Activated T-cell treated with anti-CD3 and anti-CD28 coated beads for 24 hours (primary cell): ENCODE results near the gene CISTR.

ENCODE experiments used
- DNase-seq: peaks from one replicate; pipeline ENCODE4 v3.0.0-alpha.2; 2020; ENCODE audit warnings: low read depth

Gene CISTR

DNA sequence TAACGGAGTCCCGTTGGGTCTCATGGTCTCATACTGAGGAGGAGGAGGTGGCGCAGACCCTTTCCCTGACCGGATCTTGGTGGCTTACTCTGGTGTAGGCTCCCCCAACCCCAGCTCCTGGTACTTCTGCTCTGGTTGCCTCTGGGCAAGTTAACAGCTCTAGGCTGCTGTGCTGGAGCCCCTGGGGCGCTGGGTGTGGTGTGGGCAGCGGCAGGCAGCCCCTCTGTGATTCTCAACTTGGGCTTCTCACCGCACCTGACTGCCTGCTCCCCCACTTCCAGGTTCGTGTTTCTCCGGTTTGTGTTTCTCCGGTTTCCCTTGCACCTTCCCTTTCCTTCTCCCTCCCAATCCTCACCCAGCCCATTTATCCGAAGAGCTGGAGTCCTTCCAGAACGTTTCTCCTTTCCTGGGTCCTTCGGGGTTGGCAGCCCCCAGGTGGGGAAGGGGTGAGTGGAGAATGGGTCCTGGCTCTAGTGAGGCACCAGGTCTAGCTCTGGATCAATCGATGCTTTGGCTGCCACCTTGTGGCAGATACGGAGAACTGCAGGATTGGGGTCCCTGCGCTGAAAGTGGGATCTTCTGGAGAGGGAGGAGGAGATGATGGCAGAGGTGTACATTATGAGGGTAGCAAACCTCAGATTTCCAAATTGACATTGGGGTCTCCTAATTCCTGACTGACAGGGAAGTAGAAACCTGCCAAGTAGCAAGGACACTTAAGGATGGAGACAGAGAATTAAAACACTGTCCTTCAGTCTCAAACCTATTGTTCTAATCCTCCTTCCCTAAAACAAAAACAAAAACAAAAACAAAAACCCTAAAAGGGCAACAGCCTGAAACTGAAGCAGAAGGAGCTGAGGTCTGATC, 8.3 kb downstream of the CISTR start:
- peak; percentile 57 for DNase-seq

DNA sequence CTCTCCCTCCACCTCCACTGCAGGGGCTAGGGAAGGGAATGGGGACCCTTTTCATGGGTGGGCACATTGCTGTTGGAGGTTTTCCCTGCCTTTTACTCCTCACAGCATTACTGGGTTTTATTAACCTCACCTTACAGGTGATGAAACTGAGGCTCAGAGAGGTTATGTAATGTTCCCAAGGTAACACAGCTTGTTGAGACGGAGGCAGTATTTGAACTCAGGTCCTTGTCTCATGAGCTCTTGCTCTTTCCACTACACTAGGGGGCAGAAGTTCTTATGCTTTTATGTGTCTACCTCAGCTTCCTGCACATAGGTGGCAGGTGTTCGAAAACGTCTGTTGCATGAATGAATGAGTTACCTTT, 11.7 kb downstream of the CISTR start:
- no peak for DNase-seq

DNA sequence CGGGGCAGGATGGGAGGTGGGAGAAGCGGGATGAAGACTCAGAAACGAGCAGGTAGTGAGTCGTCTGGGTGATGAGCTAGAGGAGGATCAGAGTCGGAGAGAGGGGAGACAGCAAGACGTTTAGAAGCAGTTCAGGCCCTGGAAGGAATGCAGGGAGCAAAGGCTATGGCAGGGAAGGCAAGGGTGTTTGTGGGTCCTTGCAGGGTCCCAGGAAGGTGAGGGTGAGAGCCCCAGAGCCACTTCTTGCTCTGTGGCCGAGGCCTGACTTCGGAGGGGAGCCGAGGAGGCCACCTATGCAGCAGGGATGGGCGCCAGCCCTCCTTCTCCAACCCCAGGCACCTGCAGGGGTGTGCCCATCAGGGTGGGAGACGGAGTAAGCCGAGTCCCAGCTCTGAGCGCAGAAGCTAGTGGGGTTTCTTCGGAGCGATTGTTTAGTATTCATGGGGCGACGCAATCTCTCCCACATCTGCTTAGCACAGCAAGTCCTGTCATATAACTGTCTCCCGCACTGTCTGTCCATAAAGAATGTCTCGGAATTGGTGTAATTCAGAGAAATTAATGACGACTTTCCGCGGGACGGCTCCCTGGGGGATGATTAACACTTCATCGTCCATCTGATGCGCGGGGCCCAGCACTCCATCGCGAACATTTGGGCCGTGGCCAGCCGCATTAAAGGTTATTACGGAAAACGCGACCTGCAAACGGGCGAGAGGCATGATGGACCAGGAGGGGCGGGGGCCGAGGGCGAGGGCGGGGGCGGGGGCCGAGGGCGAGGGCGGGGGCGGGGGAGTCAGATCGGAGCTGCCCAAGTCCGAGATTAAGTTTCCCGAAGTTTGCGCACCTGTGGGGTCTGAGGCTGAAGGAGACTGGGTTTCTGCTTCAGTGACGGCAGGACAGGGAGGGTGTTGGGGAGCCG, 12.3 kb downstream of the CISTR start:
- DNase-seq = no peak

DNA sequence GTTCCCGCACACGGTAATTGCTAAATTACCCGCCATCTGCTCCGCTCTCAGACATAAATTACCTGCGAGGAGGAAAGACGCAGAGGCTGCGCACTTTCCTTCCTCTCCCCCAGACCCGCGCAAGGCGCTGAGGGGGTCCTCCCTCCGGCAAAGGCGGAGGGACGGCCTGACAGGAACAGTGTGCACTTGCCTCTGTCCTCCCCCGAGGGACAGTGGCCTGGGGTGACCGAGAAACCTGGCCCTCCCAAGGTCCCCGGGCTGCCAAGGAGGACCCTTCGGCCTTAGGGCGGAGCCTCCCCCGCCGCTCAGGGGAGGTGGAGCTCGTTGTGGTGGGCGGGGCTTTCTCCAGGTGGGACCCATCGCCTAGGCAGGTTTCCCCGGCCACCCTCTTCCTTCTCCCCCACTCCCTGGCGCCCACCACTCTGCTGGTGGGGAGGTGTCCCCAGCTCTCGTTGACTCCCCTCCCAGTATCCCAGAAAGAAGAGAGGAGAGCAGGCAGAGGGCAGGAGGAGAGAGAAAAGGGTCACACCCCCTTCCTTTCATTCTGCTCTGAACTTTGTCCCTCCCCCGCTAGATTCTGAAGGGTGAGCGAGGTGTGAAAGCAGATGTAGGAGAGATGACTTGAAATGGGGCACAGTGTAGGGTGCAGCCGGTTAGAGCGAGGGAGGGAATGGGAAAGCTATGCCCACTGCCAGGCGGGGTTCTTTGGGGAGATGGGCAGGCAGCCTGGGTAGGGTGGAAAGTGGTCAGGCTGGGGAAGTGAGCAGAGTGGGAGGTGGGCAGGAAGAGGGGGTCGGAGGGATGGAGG, 13.2 kb downstream of the CISTR start:
- DNase-seq = no peak

DNA sequence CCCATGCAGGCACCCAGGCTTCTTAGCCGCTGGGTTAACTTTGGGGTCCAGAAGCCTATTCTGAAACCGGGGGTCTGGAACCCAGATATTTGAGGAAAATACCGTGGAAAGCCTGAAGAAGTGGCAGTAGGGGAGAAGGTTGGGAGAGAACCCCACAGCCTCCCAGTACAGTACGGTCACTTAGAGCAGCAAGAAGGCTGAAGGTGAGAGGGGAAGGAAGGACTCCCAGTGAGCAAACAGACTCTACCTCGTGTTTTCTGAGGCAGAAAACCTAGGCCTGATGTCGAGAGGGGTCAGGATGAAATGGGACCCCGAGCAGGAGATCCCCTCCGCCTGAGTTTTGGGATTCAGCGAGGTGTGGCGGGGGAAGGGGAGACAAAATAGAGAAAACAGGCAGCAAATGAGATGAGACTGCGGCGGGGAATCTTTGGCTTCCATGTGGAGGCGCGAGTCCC, 13.8 kb downstream of the CISTR start:
- no peak for DNase-seq

DNA sequence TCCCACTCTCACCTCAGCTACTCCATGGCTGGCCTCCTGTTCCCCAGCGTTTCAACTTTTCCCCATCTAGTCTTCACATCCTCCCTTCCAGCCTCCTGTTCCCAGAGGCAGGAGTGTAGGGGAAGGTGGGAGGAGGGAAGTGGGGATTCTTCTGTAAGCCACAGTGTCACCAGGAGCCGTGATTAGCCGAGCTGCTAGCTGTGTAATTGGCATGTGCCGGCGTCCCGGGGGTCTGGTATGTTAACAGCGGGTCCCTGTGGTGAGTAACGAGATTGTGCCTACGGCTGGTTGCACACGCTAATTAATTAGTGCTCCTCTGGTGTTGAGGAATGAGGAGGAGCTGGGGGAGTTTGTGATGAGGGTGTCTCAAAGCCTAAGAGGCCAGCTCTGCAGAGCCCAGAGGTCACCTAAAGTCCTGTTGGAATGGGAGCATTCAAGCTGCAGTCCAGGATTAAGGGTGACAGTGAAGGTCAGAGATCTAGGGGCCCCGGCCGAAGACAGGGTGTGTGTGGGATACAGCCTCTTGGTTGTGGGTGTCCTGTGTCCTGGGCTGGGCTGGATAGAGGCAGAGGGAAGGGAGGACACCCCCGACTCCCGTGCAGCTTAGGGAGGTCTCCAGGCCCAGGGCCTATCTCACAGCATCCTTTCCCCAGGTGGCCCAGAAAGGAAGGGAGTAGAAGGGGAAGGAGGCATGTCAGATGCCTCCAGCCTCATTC, 14.5 kb downstream of the CISTR start:
- DNase-seq = no peak

DNA sequence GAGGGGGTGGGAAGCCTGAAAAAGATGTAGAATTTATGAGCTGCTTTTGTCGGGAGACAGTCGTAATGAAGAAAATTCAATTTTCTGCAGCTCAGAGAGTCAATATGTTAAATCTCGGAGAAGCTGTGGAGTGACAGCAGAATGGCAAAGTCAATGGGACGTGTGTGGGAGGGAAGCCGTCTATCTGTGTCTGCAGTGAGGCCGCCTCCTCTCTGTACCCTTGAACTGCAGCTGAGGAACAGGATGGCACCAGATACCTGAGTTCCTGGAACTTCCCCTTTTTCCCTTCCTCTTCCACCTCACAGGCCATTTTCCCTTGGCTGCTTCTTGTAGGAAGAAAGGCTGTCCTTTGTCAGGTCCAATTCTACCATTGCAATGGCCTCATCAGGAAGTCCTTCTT, 15.2 kb downstream of the CISTR start:
- DNase-seq = no peak

DNA sequence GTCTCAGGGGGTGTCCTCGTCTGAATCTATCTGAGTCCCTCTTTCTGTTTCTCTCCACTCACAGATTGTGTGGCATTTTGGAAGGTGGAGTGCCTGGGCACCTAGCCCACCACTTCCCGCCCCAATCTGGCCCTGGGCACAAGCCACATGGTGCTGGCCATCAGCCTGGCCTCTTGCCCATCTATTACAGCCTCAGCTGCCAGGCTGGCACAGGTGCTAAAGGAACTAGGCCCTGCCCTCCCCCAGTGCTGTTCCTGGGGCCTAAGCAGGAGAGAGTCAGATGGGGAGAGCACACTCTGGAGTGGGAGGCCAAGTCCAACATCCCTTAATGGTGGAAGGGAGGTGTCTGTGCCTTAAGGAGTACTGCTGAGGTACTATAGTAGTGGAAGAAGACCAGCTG, 16.2 kb downstream of the CISTR start:
- no peak for DNase-seq

DNA sequence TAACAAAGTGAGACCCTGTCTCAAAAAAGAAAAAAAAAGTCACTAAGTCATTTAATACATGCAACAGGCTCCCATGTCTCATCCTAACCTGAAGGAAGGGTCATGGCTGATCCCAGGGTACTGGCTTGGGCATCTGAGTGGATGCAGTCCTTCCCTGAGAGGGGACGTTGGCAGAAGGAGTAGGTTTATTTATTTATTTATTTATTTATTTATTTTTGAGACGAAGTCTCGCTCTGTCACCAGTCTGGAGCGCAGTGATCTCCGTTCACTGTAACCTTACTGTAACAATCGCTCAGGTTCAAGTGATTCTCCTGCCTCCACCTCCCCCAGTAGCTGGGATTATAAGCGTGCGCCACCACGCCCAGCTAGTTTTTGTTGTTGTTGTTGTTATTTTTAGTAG, 17.4 kb downstream of the CISTR start:
- DNase-seq = no peak

DNA sequence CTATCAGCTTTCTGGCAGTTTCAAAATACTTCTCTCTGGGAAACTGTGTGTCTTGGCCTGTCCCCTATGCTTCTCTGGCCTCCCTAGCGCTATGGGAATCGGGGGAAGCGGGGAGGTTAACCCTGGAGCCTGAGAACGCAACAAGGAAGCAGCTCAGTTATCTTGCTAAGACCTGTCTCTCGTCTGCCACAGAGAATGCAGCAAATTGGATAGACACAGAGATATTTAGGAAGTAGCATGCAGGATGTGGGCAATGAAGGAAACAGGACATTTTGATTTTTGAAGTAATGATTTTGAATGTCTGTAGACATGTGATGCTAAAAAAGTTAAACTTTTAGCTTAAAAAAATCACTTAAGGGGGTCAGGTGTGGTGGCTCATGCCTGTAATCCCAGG, 18.0 kb downstream of the CISTR start:
- DNase-seq = no peak

DNA sequence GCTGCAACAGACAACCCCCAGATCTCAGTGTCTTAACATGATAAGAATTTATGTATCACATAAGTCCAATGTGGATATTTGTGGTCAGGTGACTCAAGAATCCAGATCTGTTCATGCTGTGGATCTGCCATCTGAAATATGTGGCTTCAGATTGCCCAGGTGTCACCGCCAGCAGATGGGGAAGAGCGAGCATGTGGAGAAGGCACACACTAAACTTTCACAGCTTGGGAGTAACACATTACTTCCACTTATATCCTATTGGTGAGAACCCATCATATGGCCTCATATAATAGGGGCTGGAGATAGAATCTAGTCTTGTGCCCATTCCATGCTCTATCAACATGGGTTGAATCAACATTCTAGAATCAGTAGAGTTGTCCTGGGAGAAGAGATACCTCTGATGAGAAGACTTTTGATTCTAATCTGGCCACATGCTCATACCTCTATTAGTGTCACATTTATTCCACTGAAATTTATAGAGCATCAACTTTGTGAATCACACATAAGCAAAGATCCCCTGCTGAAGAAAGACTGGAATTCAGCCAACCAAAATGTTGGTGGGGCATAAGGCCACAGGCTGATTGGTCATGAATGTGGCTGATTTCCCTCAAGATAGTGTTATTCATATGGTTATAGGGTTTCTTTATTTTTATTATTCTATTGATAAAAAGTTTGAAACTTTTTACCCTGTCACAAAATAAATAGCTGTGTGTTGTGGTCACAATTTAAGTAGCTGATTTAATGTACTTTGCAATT, 18.6 kb downstream of the CISTR start:
- no peak for DNase-seq

DNA sequence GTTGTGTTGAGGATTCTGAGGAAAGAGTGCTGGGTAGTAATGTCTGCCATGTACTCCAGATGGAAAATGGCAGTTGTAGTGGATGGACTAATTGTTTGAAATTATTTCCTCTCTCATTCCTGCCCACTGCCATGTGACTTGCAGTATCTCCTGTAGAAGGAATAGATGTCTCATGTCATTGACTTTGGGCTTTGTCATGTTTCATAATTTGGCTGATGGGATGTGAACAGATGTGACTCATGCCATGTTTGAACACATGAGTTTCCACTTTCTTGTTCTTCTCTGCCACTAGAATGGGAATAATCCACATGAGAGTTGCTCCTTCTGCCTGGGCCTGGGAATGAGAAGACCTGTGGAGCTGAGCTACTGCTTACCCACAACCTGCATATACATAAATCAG, 22.1 kb downstream of the CISTR start:
- DNase-seq = no peak

DNA sequence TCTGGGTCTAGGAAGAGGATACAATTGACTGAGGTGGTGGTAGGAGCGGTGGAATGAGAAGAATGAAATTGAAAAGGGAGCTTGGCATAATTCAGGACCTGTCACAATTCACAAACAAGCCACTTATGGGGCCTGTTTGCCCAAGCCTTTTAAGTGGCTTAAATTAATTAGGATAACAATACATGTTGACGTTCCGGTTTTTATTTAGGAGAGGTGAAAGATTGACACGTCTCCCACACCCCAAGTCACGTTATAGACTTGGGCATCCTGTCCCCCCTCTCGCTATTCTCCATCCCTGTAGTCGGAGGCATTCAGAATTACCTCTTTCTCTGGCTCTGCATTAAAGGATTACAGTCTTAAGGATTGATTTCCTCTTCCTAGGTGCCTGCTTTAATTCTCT, 23.6 kb downstream of the CISTR start:
- DNase-seq = no peak

DNA sequence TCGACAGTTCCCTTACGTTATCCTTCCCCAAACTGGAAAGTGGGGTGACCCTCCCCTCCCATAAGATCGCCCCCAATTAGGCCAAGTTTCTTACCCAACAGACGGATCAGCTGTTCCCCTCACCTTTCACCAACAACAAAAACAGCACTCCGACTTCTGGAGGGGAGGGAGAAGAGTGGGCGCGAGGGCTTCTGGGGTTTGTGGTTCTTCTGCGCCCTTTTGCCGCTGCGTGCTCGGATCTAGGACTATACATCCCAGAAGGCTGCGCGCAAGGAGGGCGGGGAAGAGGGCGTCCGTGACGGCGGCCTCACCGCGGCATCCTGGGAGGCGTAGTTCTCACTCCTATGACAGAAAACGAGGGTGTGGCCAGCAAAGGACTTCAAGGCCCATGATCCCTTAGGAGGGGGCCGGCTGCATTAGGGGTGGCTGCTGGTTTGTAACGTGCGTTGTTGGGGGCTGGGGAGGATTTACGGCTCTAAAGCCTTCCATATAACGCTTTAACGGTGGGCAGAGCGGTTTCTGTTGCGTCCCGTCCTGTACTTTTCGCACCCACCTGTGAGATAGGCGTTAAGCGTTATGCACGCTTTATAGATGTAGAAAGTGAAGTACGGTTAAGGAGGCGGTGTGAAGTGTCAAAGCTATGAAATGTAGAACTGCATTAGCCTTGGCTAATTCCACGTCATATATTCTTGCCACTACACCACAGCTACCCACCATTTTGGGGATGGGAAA, 24.3 kb downstream of the CISTR start, which contains the start of gene CALCOCO1:
TSS of gene CALCOCO1 (minus strand) at position 143 of the 732 bp plus-strand sequence. CDS start 2,210 bp downstream, outside the sequence.
- peak; percentile 96 for DNase-seq

DNA sequence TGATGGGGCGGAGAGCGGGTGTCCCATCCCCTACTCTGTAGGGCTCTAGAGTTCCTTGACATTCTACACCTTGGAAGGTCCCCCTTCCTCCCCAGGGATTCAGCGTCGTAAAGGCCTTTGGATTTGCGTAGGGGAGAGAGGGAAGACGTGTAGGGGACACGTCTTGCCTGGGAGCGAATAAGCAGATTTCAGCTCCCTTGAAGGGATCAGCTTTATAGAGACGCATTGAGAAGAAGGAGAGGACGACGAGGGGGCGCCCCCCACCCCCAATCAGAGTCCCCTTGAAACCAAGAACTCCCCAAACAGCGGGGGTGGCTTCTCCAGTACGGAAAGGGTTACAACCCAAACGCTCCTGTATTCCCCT, 24.9 kb downstream of the CISTR start:
- no peak for DNase-seq

DNA sequence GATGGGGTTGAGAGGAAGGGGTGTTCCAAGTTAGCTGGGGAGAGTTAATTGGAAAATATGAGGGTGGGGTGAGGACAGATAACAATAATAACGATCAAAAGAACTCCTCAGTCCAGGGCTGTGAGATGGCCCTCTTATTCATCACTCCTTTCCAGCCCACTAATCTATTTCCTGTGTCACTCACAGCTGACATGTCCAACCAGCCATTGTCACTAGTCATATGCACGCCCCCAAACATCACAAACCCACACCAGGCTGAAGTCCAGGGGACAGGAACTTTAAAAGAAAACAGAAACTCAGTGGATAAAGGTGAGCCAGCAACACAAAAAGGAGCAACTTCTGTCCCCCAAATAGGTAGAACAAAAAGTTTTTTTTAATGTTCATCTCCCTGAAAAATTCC, 25.4 kb downstream of the CISTR start:
- DNase-seq = no peak

DNA sequence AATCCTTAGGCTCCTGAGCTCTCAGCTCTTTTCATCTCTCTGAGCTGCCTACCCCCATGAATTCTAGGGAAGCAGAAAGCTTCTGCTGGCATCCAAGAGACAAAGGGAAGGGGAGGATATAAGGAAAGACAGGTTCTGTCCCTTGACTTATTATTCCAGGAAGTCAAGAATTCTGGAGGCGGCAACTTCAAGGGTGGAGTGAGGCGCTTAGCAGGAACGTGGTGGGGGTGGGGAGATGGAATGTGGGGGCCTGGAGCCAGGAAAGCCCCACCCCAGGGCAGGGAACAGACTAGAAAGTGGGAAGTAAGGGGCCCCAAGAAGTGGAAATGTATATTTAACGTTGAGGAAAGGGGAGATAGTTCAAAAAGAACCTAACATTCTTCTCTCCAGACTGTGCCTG, 26.0 kb downstream of the CISTR start:
- DNase-seq = no peak

DNA sequence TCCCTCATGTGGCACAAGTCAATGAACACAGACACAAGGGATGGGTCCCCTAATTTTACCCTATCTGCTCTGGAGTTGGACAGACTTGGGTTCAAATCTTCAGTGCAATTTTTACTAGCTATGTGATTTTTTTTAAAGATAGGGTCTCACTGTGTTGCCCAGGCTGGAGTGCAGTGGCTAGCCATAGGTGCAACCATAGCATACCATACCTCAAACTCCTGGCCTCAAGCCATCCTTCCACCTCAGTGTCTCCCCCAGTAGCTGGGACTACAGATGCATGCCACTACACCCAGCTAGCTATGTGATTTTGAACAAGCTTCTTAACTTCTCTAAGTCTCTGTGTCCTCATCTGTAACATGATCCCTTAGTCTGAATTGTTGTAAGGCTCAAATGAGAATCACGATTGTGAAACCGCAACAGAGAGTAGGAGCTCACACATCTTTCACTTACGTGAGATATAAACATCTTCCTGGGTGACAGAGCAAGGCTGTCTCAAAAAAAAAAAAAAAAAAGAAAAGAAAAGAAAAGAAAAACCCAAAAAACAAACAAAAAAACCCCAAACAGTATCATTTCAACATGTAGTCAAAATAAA, 29.2 kb downstream of the CISTR start:
- DNase-seq = no peak

DNA sequence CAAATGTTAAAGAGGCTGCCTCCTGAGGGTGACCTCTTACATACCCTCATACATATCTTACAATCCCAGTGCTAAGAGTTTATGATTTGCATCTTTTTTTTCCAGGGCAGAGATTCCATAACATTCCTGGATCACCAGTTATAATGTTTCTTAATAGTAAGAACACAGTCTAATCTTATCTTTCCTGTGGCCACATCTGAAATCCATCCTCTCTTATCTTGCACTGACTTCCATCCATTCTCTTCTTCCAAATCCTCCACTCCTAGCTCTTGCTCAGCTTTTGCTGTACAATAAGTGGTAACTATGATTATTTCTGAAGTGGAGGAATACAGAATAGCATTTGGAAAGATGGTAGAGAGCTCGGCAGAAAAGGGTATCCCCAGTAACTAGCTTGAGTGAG, 30.8 kb downstream of the CISTR start:
- DNase-seq = no peak

DNA sequence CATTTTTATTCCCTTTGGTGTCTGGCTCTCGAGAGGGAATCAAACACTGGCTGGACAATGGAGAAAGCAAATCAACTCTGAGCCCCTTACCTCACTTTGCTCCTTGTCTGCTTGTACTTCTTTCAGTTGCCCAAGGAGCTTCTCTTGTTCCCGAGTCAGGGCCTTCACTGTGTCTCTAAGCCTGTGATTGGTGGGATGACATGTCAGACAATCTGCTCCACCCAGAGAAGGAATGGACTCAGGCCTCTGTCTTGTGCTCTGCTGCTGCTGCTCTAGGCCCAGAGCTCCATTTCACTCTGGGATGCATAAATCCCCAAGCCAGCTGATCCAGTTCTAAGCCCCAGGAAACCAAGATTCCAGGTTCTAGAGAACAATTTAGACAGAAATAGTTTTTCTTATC, 32.1 kb downstream of the CISTR start:
- no peak for DNase-seq
